ENCODE data around the gene KRT7.

The KRT7 gene

DNA sequence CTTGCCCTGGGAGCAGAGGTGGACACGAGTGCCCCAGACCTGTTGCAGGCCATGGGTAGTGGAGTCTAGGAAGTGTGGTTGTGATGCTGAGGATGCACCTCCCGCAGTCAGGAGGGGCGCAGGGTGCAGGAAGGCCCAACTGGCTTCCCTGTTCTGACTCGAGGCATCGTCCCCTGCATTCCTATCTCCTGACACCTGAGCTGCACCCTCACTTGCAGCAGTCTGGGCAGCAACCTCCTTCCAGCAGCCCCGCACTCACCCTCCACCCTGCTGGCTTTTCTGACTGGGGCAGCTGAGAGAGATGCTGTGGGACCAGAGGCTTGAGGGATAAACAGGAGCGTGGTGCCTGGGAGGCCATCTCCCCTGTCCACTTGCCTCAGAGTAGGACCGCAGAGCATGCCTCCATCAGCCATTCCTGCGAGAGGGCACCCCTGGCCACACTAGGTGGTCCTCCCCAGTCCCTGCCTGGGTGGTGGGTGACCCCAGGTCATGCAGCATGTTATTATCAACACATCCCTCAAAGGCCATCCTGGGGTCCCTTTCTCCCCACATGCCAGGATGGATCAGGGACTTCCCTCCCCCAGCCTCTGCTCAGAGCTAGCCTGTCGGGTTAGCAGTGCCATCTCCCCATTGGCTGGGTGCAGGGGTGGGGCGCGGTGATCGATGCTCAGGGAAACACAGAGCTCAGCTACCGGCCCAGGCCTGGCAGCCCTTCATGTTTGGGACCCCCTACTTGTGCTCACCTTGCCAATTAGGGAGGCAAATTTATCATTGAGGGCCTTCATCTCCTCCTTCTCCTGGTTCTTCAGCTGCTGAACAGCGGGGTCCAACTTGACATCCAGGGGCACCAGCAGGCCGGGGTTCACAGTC lies 41.9 kb upstream of the KRT7 start:
- no peak overlapping the region for H3K4me3 ChIP-seq (ENCODE audit: low read depth, low read length)
- no peaks in the 10 kb centered on the region for H3K9me3 ChIP-seq (ENCODE audit: control insufficient read depth, insufficient read depth, low read depth, low read length)
- no peaks in the 10 kb centered on the region for H3K36me3 ChIP-seq (ENCODE audit: control insufficient read depth, insufficient read depth, low read length)
- no peak overlapping the region for H3K9ac ChIP-seq (ENCODE audit: low read length)
- H3K27ac ChIP-seq (ENCODE audit: low read depth, low read length) = no peak overlapping the region
- H3K27me3 ChIP-seq (ENCODE audit: control insufficient read depth, insufficient read depth, low read length) = no peaks in the 10 kb centered on the region
- H3K4me1 ChIP-seq (ENCODE audit: control insufficient read depth, insufficient read depth, low read length) = peaks cover 30% of the 10 kb centered on the region; the same call in 1 of the 2 replicates

DNA sequence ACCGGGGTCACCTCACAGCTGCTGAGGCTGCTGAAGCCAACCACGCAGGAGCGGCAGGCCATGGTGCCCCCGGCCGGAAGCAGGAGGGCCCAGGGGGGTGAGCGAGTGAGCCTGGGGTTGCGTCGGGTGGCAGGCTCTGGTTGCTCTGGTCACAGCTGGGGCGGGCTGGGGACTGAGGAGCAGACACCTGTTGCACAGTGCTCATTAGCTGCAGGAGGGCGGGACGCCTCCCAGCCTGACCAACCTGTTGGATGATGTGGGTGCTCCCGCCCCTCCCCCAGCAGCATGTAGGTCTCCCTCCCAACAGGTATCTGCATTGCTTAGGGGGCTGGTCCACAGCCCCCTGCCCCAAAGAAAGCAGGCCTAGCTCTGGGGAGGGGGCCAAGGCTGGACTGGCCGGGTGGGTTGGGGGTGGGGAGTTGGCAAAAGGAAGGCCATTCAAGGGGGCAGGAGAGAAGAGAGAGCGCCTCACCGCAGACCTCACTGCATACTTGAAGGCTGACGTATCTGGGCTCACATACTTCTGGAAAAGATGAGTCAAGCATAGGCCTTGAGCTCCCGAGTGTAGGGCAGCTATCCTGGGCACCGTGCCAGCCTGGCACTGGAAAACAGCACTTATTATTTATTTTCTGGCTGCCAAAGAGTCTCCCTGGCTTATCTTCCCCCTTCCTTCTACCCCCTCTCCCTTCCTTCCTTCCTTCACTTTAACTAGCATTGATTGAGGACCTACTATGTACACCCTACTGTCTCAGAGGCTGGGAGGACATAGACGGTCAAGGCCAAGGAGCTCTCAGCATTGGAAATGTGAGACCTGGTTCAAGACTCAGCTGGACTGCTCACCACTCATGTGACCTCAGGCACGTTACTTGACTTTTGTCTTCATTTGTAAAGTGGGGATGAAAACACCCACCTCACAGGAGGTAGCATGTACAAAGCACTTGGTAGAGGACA lies 40.9 kb upstream of the KRT7 start, which contains the start of gene KRT80:
TSS of gene KRT80 (minus strand) at position 174 of the 951 bp plus-strand sequence. CDS start at position 62, 112 bp downstream.
- H3K36me3 ChIP-seq (ENCODE audit: control insufficient read depth, insufficient read depth, low read length) = no peaks in the 10 kb centered on the region
- H3K27me3 ChIP-seq (ENCODE audit: control insufficient read depth, insufficient read depth, low read length) = no peaks in the 10 kb centered on the region
- no peak within 1 kb of the TSS for H3K9ac ChIP-seq (ENCODE audit: low read length)
- H3K9me3 ChIP-seq (ENCODE audit: control insufficient read depth, insufficient read depth, low read depth, low read length) = no peaks in the 10 kb centered on the region
- peaks cover 25% of the 10 kb centered on the region; the same call in 1 of the 2 replicates for H3K4me1 ChIP-seq (ENCODE audit: control insufficient read depth, insufficient read depth, low read length)
- H3K4me3 ChIP-seq (ENCODE audit: low read depth, low read length) = no peak within 1 kb of the TSS
- H3K27ac ChIP-seq (ENCODE audit: low read depth, low read length) = no peak within 1 kb of the TSS

DNA sequence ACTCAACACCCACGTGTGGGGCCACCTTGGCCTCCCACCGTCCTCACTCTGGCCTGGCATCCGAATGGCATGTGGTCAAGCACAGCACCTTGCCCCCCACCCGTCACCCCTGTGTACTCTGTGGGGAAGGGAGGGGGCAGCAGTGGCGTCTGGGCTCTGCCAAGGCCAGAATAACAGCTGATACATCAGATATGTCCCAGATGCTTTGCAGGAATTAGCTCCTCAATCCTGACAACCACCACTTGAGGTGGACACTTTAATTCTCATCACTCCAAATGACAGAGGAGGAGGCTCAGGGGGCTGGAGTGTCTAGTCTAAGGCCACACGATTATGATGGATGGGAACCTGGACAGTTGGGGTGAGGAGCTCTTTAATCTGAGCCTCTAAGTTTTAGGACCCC lies 39.5 kb upstream of the KRT7 start:
- Histone ChIP-seq H3K36me3 (ENCODE audit: control insufficient read depth, insufficient read depth, low read length) (no peaks in the 10 kb centered on the region), H3K9ac (ENCODE audit: low read length) (no peak overlapping the region), H3K4me3 (ENCODE audit: low read depth, low read length) (no peak overlapping the region), H3K9me3 (ENCODE audit: control insufficient read depth, insufficient read depth, low read depth, low read length) (no peaks in the 10 kb centered on the region), H3K27me3 (ENCODE audit: control insufficient read depth, insufficient read depth, low read length) (no peaks in the 10 kb centered on the region), H3K4me1 (ENCODE audit: control insufficient read depth, insufficient read depth, low read length) (peaks cover 25% of the 10 kb centered on the region; the same call in 1 of the 2 replicates), H3K27ac (ENCODE audit: low read depth, low read length) (no peak overlapping the region)

- H3K4me1 ChIP-seq (ENCODE audit: control insufficient read depth, insufficient read depth, low read length) = peaks cover 25% of the 10 kb centered on the region; the same call in 1 of the 2 replicates
- no peaks in the 10 kb centered on the region for H3K27me3 ChIP-seq (ENCODE audit: control insufficient read depth, insufficient read depth, low read length)
- no peaks in the 10 kb centered on the region for H3K9me3 ChIP-seq (ENCODE audit: control insufficient read depth, insufficient read depth, low read depth, low read length)
- no peak overlapping the region for H3K27ac ChIP-seq (ENCODE audit: low read depth, low read length)
- no peaks in the 10 kb centered on the region for H3K36me3 ChIP-seq (ENCODE audit: control insufficient read depth, insufficient read depth, low read length)
- no peak overlapping the region for H3K4me3 ChIP-seq (ENCODE audit: low read depth, low read length)
- H3K9ac ChIP-seq (ENCODE audit: low read length) = no peak overlapping the region
Observed at GRCh38 chr12:52193991-52194390, 39.1 kb upstream of the KRT7 start.

GRCh38 chr12:52195065-52195730 lies 37.8 kb upstream of the KRT7 start:
- H3K9ac ChIP-seq (ENCODE audit: low read length) = no peak overlapping the region
- H3K36me3 ChIP-seq (ENCODE audit: control insufficient read depth, insufficient read depth, low read length) = no peaks in the 10 kb centered on the region
- H3K9me3 ChIP-seq (ENCODE audit: control insufficient read depth, insufficient read depth, low read depth, low read length) = no peaks in the 10 kb centered on the region
- H3K27ac ChIP-seq (ENCODE audit: low read depth, low read length) = no peak overlapping the region
- peaks cover 28% of the 10 kb centered on the region; the same call in 1 of the 2 replicates for H3K4me1 ChIP-seq (ENCODE audit: control insufficient read depth, insufficient read depth, low read length)
- no peak overlapping the region for H3K4me3 ChIP-seq (ENCODE audit: low read depth, low read length)
- no peaks in the 10 kb centered on the region for H3K27me3 ChIP-seq (ENCODE audit: control insufficient read depth, insufficient read depth, low read length)

DNA sequence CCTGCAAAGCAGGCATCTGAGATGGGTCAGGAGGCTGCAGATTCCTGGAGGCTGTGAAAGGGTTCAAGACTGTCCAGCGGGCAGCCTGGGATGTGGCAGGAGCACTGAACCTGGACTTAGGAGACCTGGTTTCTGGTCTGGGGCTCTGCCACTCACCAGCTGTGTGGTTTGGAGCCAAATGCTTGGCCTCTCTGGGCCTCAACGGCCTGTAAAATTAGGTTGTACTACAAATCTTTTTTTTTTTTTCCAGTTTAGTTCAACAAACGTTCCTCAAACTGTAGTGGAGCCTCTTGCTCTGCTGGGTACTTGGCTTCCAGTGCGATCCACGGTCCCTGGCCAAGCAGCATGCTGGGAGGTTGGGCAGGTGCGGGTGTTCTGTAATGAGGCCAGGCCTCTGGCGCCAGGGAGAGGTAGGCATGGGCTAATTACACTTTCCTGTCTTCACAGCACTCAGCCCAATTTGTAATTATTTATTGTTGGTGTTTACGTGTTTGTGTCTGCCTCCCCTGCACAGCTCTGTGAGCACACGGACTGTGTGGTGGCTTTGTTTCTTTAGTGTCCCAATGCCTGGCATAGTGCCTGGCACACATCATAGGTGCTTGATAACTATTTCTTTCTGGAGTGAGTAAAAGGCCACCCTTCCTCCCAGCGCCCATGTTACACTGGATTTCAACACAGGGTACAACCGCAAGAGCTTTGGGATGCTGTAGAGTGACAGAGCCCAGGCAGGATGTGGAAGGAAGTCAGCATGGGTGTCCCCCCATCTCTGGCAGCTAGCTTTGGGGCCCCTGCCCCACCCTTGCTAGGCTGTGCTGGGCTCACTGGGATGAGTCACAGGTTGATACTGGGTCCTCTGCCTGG lies 35.4 kb upstream of the KRT7 start:
- Histone ChIP-seq H3K9me3 (ENCODE audit: control insufficient read depth, insufficient read depth, low read depth, low read length) (no peaks in the 10 kb centered on the region), H3K9ac (ENCODE audit: low read length) (no peak overlapping the region), H3K27ac (ENCODE audit: low read depth, low read length) (no peak overlapping the region), H3K4me3 (ENCODE audit: low read depth, low read length) (no peak overlapping the region), H3K36me3 (ENCODE audit: control insufficient read depth, insufficient read depth, low read length) (no peaks in the 10 kb centered on the region), H3K27me3 (ENCODE audit: control insufficient read depth, insufficient read depth, low read length) (no peaks in the 10 kb centered on the region), H3K4me1 (ENCODE audit: control insufficient read depth, insufficient read depth, low read length) (peaks cover 41% of the 10 kb centered on the region)

DNA sequence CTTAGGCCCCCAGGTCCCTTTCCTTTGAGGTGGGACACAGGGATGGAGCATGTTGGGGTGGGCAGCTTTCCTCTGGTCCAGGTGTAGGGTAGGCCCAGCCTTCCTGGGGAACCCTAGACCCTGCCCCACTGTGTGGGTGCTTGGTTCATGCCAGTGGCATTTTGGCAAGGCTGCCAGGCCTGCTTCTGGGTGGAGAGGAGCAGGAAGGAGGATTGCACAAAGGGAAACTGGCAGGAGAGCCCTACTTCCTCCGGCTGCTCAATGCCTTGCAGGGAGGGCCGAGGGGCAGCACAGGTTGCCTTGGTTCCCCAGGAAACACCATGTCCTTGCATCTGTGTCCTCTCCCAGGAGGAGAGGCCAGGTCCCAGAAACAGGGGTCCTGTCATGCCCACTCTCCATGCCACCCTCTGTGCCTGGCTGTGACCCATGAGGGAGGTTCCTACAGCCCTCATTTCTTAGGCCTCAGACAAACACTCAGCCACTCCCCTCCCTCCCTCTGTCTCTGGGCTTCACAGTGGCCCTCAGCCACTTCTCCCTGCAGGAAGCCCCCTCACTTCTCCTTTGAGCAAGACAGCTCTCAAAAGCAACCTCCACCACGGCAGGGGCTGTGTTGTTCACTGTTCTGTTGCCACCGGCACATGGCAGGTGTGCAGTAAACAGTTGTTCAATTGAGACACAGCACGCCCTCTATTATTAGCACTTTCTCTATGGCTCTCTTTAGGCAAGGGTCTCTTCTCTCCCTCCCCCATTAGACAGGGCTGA lies 34.4 kb upstream of the KRT7 start:
- H3K27me3 ChIP-seq (ENCODE audit: control insufficient read depth, insufficient read depth, low read length) = no peaks in the 10 kb centered on the region
- H3K36me3 ChIP-seq (ENCODE audit: control insufficient read depth, insufficient read depth, low read length) = no peaks in the 10 kb centered on the region
- H3K9ac ChIP-seq (ENCODE audit: low read length) = no peak overlapping the region
- H3K4me1 ChIP-seq (ENCODE audit: control insufficient read depth, insufficient read depth, low read length) = peaks cover 47% of the 10 kb centered on the region
- no peak overlapping the region for H3K27ac ChIP-seq (ENCODE audit: low read depth, low read length)
- H3K9me3 ChIP-seq (ENCODE audit: control insufficient read depth, insufficient read depth, low read depth, low read length) = no peaks in the 10 kb centered on the region
- no peak overlapping the region for H3K4me3 ChIP-seq (ENCODE audit: low read depth, low read length)

GRCh38 chr12:52199294-52199919 lies 33.6 kb upstream of the KRT7 start:
- no peak overlapping the region for H3K27ac ChIP-seq (ENCODE audit: low read depth, low read length)
- H3K9me3 ChIP-seq (ENCODE audit: control insufficient read depth, insufficient read depth, low read depth, low read length) = no peaks in the 10 kb centered on the region
- no peaks in the 10 kb centered on the region for H3K27me3 ChIP-seq (ENCODE audit: control insufficient read depth, insufficient read depth, low read length)
- no peaks in the 10 kb centered on the region for H3K36me3 ChIP-seq (ENCODE audit: control insufficient read depth, insufficient read depth, low read length)
- peaks cover 43% of the 10 kb centered on the region for H3K4me1 ChIP-seq (ENCODE audit: control insufficient read depth, insufficient read depth, low read length)
- no peak overlapping the region for H3K9ac ChIP-seq (ENCODE audit: low read length)
- H3K4me3 ChIP-seq (ENCODE audit: low read depth, low read length) = no peak overlapping the region

- H3K36me3 ChIP-seq (ENCODE audit: control insufficient read depth, insufficient read depth, low read length) = no peaks in the 10 kb centered on the region
- H3K4me1 ChIP-seq (ENCODE audit: control insufficient read depth, insufficient read depth, low read length) = peaks cover 36% of the 10 kb centered on the region
- H3K27ac ChIP-seq (ENCODE audit: low read depth, low read length) = no peak overlapping the region
- no peak overlapping the region for H3K4me3 ChIP-seq (ENCODE audit: low read depth, low read length)
- no peak overlapping the region for H3K9ac ChIP-seq (ENCODE audit: low read length)
- no peaks in the 10 kb centered on the region for H3K9me3 ChIP-seq (ENCODE audit: control insufficient read depth, insufficient read depth, low read depth, low read length)
- no peaks in the 10 kb centered on the region for H3K27me3 ChIP-seq (ENCODE audit: control insufficient read depth, insufficient read depth, low read length)
Observed at GRCh38 chr12:52200086-52200780, 32.8 kb upstream of the KRT7 start.
